SK-N-SH treated with all-trans-retinoic acid at 6 μM for 48 hours (cell line): ENCODE results near the gene VEZF1.

Source experiments
- ATAC-seq: fragments of 200-7000 bp; cut with Tn5 transposase; 3 replicates; pipeline ENCODE4 v1.9.1; 2020; ENCODE audit warnings: mild to moderate bottlenecking, moderate library complexity
- BACH2 ChIP-seq: fragments of 250-450 bp; sonication (Bioruptor Pico); IDR thresholded peaks from 2 replicates; pipeline ENCODE4 v1.9.0; 2021; ENCODE audit warnings: mild to moderate bottlenecking, borderline replicate concordance
- CREB5 ChIP-seq: fragments of 250-450 bp; sonication (Bioruptor Pico); IDR thresholded peaks from 2 replicates; pipeline ENCODE4 v1.5.1; 2020; ENCODE audit warnings: low read depth, mild to moderate bottlenecking, moderate library complexity
- CSDC2 ChIP-seq: fragments of 250-450 bp; sonication (Bioruptor Pico); IDR thresholded peaks from 2 replicates; pipeline ENCODE4 v1.5.0; 2020; ENCODE audit warnings: mild to moderate bottlenecking, moderate library complexity
- CSRNP3 ChIP-seq: fragments of 250-450 bp; sonication (Bioruptor Pico); IDR thresholded peaks from 2 replicates; pipeline ENCODE4 v1.5.1; 2021; ENCODE audit warnings: mild to moderate bottlenecking, moderate library complexity
- ESRRG ChIP-seq: fragments of 250-450 bp; sonication (Bioruptor Pico); IDR thresholded peaks from 2 replicates; pipeline ENCODE4 v1.6.1; 2021; ENCODE audit warnings: mild to moderate bottlenecking
- ISL1 ChIP-seq: fragments of 250-450 bp; sonication (Bioruptor Pico); IDR thresholded peaks from 2 replicates; pipeline ENCODE4 v2.1.2; 2022; ENCODE audit warnings: mild to moderate bottlenecking, moderate library complexity
- OSR1 ChIP-seq: fragments of 250-450 bp; sonication (Bioruptor Pico); IDR thresholded peaks from 2 replicates; pipeline ENCODE4 v1.8.0; 2022; ENCODE audit warnings: moderate library complexity, mild to moderate bottlenecking, inconsistent platforms
- PATZ1 ChIP-seq: fragments of 250-450 bp; sonication (Bioruptor Pico); IDR thresholded peaks from 2 replicates; pipeline ENCODE4 v1.8.0; 2020; ENCODE audit warnings: mild to moderate bottlenecking, moderate library complexity, borderline replicate concordance
- POU6F1 ChIP-seq: fragments of 250-450 bp; sonication (Bioruptor Pico); IDR thresholded peaks from 2 replicates; pipeline ENCODE4 v1.8.0; 2021; ENCODE audit warnings: low read depth, mild to moderate bottlenecking, moderate library complexity, borderline replicate concordance
- PPARA ChIP-seq: fragments of 250-450 bp; sonication (Bioruptor Pico); IDR thresholded peaks from 2 replicates; pipeline ENCODE4 v1.5.0; 2020; ENCODE audit warnings: mild to moderate bottlenecking, borderline replicate concordance
- TOX ChIP-seq: fragments of 250-450 bp; sonication (Bioruptor Pico); IDR thresholded peaks from 2 replicates; pipeline ENCODE4 v1.8.0; 2021; ENCODE audit warnings: mild to moderate bottlenecking, moderate library complexity, borderline replicate concordance
- ZC3H10 ChIP-seq: fragments of 250-450 bp; sonication (Bioruptor Pico); IDR thresholded peaks from 2 replicates; pipeline ENCODE4 v1.5.1; 2021; ENCODE audit warnings: mild to moderate bottlenecking, moderate library complexity
- ZFP3 ChIP-seq: fragments of 250-450 bp; sonication (Bioruptor Pico); IDR thresholded peaks from 2 replicates; pipeline ENCODE4 v1.5.0; 2020; ENCODE audit warnings: mild to moderate bottlenecking, moderate library complexity
- ZFP30 ChIP-seq: fragments of 450-650 bp; formaldehyde crosslinking; IDR thresholded peaks from 2 replicates; pipeline ENCODE4 v1.5.0; 2022; ENCODE audit warnings: mild to moderate bottlenecking, moderate library complexity
- ZNF565 ChIP-seq: fragments of 450-650 bp; formaldehyde crosslinking; conservative IDR thresholded peaks from 2 replicates; pipeline ENCODE4 v1.5.0; 2020; ENCODE audit warnings: low read depth, mild to moderate bottlenecking, moderate library complexity
- ZNF70 ChIP-seq: fragments of 450-650 bp; formaldehyde crosslinking; IDR thresholded peaks from 2 replicates; pipeline ENCODE4 v1.5.0; 2020; ENCODE audit warnings: mild to moderate bottlenecking, moderate library complexity
- ZNF8 ChIP-seq: fragments of 450-650 bp; formaldehyde crosslinking; IDR thresholded peaks from 2 replicates; pipeline ENCODE4 v1.5.0; 2020; ENCODE audit warnings: mild to moderate bottlenecking, moderate library complexity

The VEZF1 gene

GRCh38 chr17:57941384-57942370 lies 46.4 kb downstream of the VEZF1 start (continued):
- TF ChIP-seq POU6F1 (CRISPR knock-in tag): no peak

- peak; percentile 35 for ATAC-seq
- TF ChIP-seq ZNF70 (CRISPR knock-in tag) (no peak), ISL1 (CRISPR knock-in tag) (peak; percentile 60; the same call in 1 of the 2 replicates), POU6F1 (CRISPR knock-in tag) (no peak)
Measured at GRCh38 chr17:57940653-57941329, 47.3 kb downstream of the VEZF1 start.

- TF ChIP-seq CSDC2 (CRISPR knock-in tag) (no peak), ZC3H10 (CRISPR knock-in tag) (no peak), POU6F1 (CRISPR knock-in tag) (no peak)
- TF ChIP-seq, all 23 proteins: peak for 0
- peak; percentile 5 for ATAC-seq
Measured at GRCh38 chr17:57940231-57940630, 47.8 kb downstream of the VEZF1 start.

- no peak for ATAC-seq
- no peak for TF ChIP-seq BACH2 (CRISPR knock-in tag)
- no peak for TF ChIP-seq OSR1 (CRISPR knock-in tag)
- no peak for TF ChIP-seq ZFP3 (CRISPR knock-in tag)
- TF ChIP-seq ZFP30: no peak
- no peak for TF ChIP-seq CREB5 (CRISPR knock-in tag)
- TF ChIP-seq ZNF70 (CRISPR knock-in tag): no peak
- no peak for TF ChIP-seq POU6F1 (CRISPR knock-in tag)
- TF ChIP-seq ZC3H10 (CRISPR knock-in tag): no peak
- no peak for TF ChIP-seq TOX (CRISPR knock-in tag)
- no peak for TF ChIP-seq ZNF565
- no peak for TF ChIP-seq ZNF8
Measured at GRCh38 chr17:57939797-57940196, 48.3 kb downstream of the VEZF1 start.

- no peak for ATAC-seq
- TF ChIP-seq ZC3H10 (CRISPR knock-in tag): no peak
- TF ChIP-seq PPARA (CRISPR knock-in tag): no peak
- TF ChIP-seq ESRRG: no peak
- no peak for TF ChIP-seq POU6F1 (CRISPR knock-in tag)
- no peak for TF ChIP-seq PATZ1 (CRISPR knock-in tag)
- TF ChIP-seq ISL1 (CRISPR knock-in tag): no peak
- TF ChIP-seq ZNF70 (CRISPR knock-in tag): no peak
- no peak for TF ChIP-seq CSRNP3 (CRISPR knock-in tag)
- TF ChIP-seq ZNF565: no peak
- no peak for TF ChIP-seq CSDC2 (CRISPR knock-in tag)
- TF ChIP-seq OSR1 (CRISPR knock-in tag): no peak
Measured at GRCh38 chr17:57938061-57938502, 50.0 kb downstream of the VEZF1 start.
